Type B pancreatic cell (in vitro differentiated cells): ENCODE measurements around the gene TCF25. TPM values are rescaled to one million over a fixed set of nuclear protein-coding genes. Genes with fewer than 3 reads are reported as not detected.

ENCODE experiments used
- DNase-seq: peaks from one replicate; pipeline ENCODE4 v3.0.0; 2021; ENCODE audit warnings: mixed read lengths; ENCODE audit not compliant: unreplicated experiment; ENCODE audit errors: extremely low spot score
- H3K27ac Mint-ChIP-seq: 2 replicates; pipeline ENCODE4 v1.8.0; 2021; ENCODE audit warnings: mild to moderate bottlenecking, mixed read lengths
- H3K27me3 Mint-ChIP-seq: 2 replicates; pipeline ENCODE4 v1.8.0; 2021; ENCODE audit warnings: mixed read lengths
- H3K36me3 Mint-ChIP-seq: 2 replicates; pipeline ENCODE4 v1.8.0; 2021; ENCODE audit warnings: mixed read lengths
- H3K4me1 Mint-ChIP-seq: one replicate; pipeline ENCODE4 v1.8.0; 2021; ENCODE audit warnings: mixed read lengths; ENCODE audit not compliant: unreplicated experiment
- H3K4me3 Mint-ChIP-seq: 2 replicates; pipeline ENCODE4 v1.8.0; 2021; ENCODE audit warnings: mild to moderate bottlenecking, mixed read lengths
- H3K9me3 Mint-ChIP-seq: 2 replicates; pipeline ENCODE4 v1.8.0; 2021; ENCODE audit warnings: mixed read lengths
- CTCF ChIP-seq: fragments of 200-600 bp; sonication (generic); conservative IDR thresholded peaks from 2 replicates; pipeline ENCODE4 v1.5.0; 2021; ENCODE audit warnings: antibody characterized with exemption, mild to moderate bottlenecking
- total RNA-seq: library from RNA; stranded (reverse); gene quantifications from 2 replicates; pipeline ENCODE4 v1.2.1, GENCODE V29; 2021; ENCODE audit warnings: low replicate concordance

TCF25 gene
- total RNA-seq, 1 donor from 2014 or later, result 184 TPM

- TF ChIP-seq CTCF, result no peak
- no peaks in the 10 kb centered on the region for H3K27me3 Mint-ChIP-seq
- H3K4me3 Mint-ChIP-seq, result no peak overlapping the region
- H3K27ac Mint-ChIP-seq, result no peak overlapping the region
- no peaks in the 10 kb centered on the region for H3K4me1 Mint-ChIP-seq
- H3K36me3 Mint-ChIP-seq, result no peaks in the 10 kb centered on the region
- H3K9me3 Mint-ChIP-seq, result no peaks in the 10 kb centered on the region
- no peak for DNase-seq
These were observed 62.6 kb downstream of the TCF25 start for GRCh38 chr16:89936034-89936433.

- no peak for TF ChIP-seq CTCF
- Mint-ChIP-seq H3K4me3 (no peak overlapping the region), H3K27ac (no peak overlapping the region), H3K4me1 (no peaks in the 10 kb centered on the region), H3K9me3 (no peaks in the 10 kb centered on the region), H3K36me3 (no peaks in the 10 kb centered on the region), H3K27me3 (no peaks in the 10 kb centered on the region)
- DNase-seq, result no peak
These were observed 63.1 kb downstream of the TCF25 start for GRCh38 chr16:89936508-89936907.

- Mint-ChIP-seq H3K9me3 (no peaks in the 10 kb centered on the region), H3K27me3 (no peaks in the 10 kb centered on the region), H3K4me3 (no peak overlapping the region), H3K4me1 (no peaks in the 10 kb centered on the region), H3K27ac (no peak overlapping the region), H3K36me3 (no peaks in the 10 kb centered on the region)
- no peak for DNase-seq
- TF ChIP-seq CTCF, result no peak
These were observed 63.6 kb downstream of the TCF25 start for GRCh38 chr16:89936981-89937380.

- no peak for DNase-seq
- Mint-ChIP-seq H3K36me3 (no peaks in the 10 kb centered on the region), H3K4me1 (no peaks in the 10 kb centered on the region), H3K9me3 (no peaks in the 10 kb centered on the region), H3K27ac (no peak overlapping the region), H3K4me3 (no peak overlapping the region), H3K27me3 (peaks cover 3% of the 10 kb centered on the region)
- TF ChIP-seq CTCF, result no peak
These were observed 64.9 kb downstream of the TCF25 start for GRCh38 chr16:89938175-89938885.

GRCh38 chr16:89944773-89945172 is 71.4 kb downstream of the TCF25 start:
- Mint-ChIP-seq H3K27ac (no peak overlapping the region), H3K36me3 (no peaks in the 10 kb centered on the region), H3K27me3 (peaks cover 25% of the 10 kb centered on the region), H3K4me3 (no peak overlapping the region), H3K9me3 (no peaks in the 10 kb centered on the region), H3K4me1 (no peaks in the 10 kb centered on the region)
- no peak for DNase-seq
- no peak for TF ChIP-seq CTCF

- Mint-ChIP-seq H3K9me3 (no peaks in the 10 kb centered on the region), H3K36me3 (no peaks in the 10 kb centered on the region), H3K27ac (no peak overlapping the region), H3K4me1 (no peaks in the 10 kb centered on the region), H3K27me3 (peaks cover 25% of the 10 kb centered on the region), H3K4me3 (no peak overlapping the region)
- no peak for TF ChIP-seq CTCF
- no peak for DNase-seq
These were observed 72.3 kb downstream of the TCF25 start for GRCh38 chr16:89945654-89946053.
